Heart left ventricle (tissue), 13 donors: Measurements from ENCODE around the gene USHBP1.

ENCODE experiments used
- POLR2A ChIP-seq, 2 donors: fragments of 450-650 bp; IDR thresholded peaks; one replicate each; pipeline ENCODE4 v1.6.1; 2017; ENCODE audit warnings: antibody characterized with exemption in 2 of 2, mild to moderate bottlenecking in 2 of 2, moderate library complexity in 2 of 2
- TF ChIP-seq, protein P1 (sequence below), 12 donors: fragments of 200-600 bp; sonication (generic) in 4 of 12; IDR thresholded peaks; one replicate each; pipeline versions ENCODE4 v1.5.0 to v1.8.0; 2018 to 2022; ENCODE audit warnings: antibody characterized with exemption in 12 of 12, mild to moderate bottlenecking in 5 of 12
- donor health status: ischemic (EF 13 %, LVEDD 7.1; RV severe dilation, severe dysfunction).
- donor health status: DM: no; HTN: yes; CAD: no.
- donor health status: DM: no; HTN: no; CAD: no.
- donor health status: ischemic (EF 25% LVEDD 6.9; RV normal size, moderate dysfunction).
- donor health status: ischemic (EF 25% LVEDD 5.7; RV mildly dilated, moderate dysfunction).
- donor health status: ischemic (EF 35%, LVEDD 5.7; RV mildly dilated, moderate dysfunction).
- donor health status: nonischemic (EF 11% LVEDD 7.7; RV severe dilation, severe dysfunction).
- donor health status: DM: yes; HTN: yes; CAD: no.
- donor health status: PGD.
- donor health status: ischemic (EF 29% LVEDD 5.4; RV normal size, mild dysfunction).
- donor health status: nonischemic (EF 23%, LVEDD 6.1; RV moderate dilation, normal function).

DNA sequence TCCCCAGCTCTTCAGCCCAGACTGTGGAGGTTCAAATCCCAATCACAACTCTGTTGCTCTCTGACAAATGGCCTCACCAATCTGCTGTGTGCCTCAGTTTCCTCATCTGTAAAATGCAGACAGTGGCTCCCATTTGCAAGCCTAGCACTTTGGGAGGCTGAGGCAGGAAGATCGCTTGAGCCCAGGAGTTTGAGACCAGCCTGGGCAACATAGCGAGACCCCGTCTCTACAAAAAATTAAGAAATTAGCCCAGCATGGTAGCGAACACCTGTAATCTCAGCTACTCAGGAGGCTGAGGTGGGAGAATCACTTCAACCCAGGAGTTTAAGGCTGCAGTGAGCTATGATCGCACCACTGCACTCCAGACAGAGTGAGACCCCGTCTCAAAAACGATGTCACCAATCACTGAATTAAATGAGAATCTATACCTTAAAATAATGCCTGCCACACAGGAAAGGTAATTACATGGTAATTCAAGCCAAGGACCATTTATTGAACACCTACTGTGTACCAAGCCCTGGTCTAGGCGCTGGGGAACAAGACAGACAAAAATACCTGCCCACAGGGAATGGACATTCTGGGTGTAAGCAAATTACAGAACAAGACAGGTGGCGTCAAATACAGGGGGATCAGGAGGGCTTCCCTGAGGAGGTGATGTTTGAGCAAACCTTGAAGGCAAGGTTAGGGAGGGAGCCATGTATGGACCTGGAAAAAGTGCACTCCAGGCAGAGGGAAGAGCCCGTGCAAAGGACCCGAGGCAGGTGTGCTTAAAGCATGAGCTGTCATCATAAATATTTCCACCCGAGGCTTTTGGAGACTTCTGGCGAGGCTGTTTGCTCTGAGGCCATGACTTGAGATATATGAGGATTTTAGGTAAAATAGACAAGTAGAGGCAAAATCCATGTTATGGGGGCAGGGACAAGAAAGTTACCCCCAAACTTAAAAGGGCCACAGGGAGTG, 26.5 kb downstream of the USHBP1 start:
- no peak for TF ChIP-seq POLR2A (IDR thresholded peaks at IDR 0.05)
- TF ChIP-seq, protein P1, sequence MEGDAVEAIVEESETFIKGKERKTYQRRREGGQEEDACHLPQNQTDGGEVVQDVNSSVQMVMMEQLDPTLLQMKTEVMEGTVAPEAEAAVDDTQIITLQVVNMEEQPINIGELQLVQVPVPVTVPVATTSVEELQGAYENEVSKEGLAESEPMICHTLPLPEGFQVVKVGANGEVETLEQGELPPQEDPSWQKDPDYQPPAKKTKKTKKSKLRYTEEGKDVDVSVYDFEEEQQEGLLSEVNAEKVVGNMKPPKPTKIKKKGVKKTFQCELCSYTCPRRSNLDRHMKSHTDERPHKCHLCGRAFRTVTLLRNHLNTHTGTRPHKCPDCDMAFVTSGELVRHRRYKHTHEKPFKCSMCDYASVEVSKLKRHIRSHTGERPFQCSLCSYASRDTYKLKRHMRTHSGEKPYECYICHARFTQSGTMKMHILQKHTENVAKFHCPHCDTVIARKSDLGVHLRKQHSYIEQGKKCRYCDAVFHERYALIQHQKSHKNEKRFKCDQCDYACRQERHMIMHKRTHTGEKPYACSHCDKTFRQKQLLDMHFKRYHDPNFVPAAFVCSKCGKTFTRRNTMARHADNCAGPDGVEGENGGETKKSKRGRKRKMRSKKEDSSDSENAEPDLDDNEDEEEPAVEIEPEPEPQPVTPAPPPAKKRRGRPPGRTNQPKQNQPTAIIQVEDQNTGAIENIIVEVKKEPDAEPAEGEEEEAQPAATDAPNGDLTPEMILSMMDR (IDR thresholded peaks at IDR 0.05), result no peak
